NT2/D1 (cell line): ENCODE results near the gene NOTCH2.

Experiments
- YY1 ChIP-seq: IDR thresholded peaks from 2 replicates; pipeline ENCODE4 v1.6.1; 2011; ENCODE audit not compliant: insufficient read length, insufficient read depth
- ZNF274 ChIP-seq: IDR thresholded peaks from 2 replicates; pipeline ENCODE4 v1.6.1; 2011; ENCODE audit warnings: mild to moderate bottlenecking, low read depth, low read length

DNA sequence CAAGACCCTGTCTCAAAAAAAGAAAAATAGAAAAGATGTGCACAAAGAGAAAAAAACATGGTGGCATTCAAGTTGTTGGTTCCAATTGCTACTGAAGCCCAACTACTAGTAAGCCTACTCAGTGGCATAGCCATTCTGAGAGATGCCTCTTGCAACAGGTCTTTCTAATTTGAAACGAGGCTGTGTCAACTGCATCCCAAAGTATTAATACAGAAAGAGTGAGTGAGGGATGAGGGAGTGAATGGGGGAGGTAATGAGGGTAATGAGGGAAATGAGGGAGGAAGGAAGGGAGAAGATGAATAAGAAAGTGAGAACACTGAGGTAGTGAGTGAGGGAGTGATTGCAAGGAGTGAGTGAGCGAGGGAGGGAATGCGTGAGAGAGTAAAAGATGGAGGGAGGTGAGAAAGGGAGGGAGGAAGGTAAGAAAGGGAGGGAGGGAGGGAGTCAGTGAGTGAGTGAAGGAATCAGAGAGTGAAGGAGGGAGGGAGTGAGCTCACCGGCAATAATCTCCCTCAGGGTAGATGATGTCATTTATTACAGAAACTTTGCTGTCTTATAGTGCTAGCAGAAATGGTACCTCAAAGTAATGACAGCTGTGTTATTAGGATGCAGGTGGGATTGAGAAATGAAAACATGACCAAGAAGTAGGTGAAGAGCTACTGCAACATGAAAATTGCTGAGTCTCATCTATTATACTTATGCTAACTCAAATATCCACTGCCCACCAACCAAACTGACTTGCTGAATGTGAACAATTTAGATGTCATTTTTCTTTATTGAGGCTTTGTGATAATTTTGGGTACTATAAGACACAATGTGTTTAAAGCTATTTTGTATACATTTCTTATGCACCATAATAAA is 97.5 kb downstream of the NOTCH2 start:
- TF ChIP-seq ZNF274 (no peak), YY1 (no peak)
